ENCODE data around the gene GPR156. TPM values are rescaled to one million over a fixed set of nuclear protein-coding genes. Genes with fewer than 3 reads are reported as not detected.
A peak's percentile ranks its signal among the peaks of the same experiment; 100 is the strongest.

Gene GPR156
- total and polyA plus RNA-seq, 2 of the 4 experiments (the other 2 are of a cell fraction) = 0.09 to 0.18 TPM

GRCh38 chr3:120212505-120212904 is 72.5 kb downstream of the GPR156 start:
- ChIA-PET CTCF (no interaction called here), POLR2A (ENCODE audit: unreplicated experiment) (no interaction called here)
- H2BK5ac ChIP-seq (ENCODE audit: low read depth, low read length, poor library complexity, severe bottlenecking) = no peak overlapping the region
- H4K5ac ChIP-seq (ENCODE audit: low read depth, low read length) = no peak overlapping the region
- no peak overlapping the region for H2BK15ac ChIP-seq (ENCODE audit: low read depth, low read length)
- no peaks in the 10 kb centered on the region; the same call in 1 of the 2 replicates for H3K27me3 ChIP-seq (ENCODE audit: control insufficient read depth, insufficient read depth, low read length)
- no peak overlapping the region for H2BK120ac ChIP-seq (ENCODE audit: low read depth, low read length)
- H3K56ac ChIP-seq (ENCODE audit: extremely low read depth, insufficient read depth, low read length) = no peak overlapping the region
- WGBS, 2 experiments (ENCODE audit: extremely low coverage in 2 of 2, insufficient read length in 1 of 2) = no CpG with 5 or more reads among the region's 1 CpG
- H3K79me1 ChIP-seq (ENCODE audit: low read depth in 1 of 2, low read length in 2 of 2) = no peaks in the 10 kb centered on the region
- no peaks in the 10 kb centered on the region for H3K9me1 ChIP-seq (ENCODE audit: insufficient read depth, low read length)
- TF ChIP-seq SMC3 (IDR thresholded peaks at IDR 0.05; ENCODE audit: low read depth, low read length) (no peak), RAD21 (IDR thresholded peaks at IDR 0.05; ENCODE audit: low read length) (no peak), MAFK (IDR thresholded peaks at IDR 0.05; ENCODE audit: low read depth, low read length) (no peak), CEBPB (IDR thresholded peaks at IDR 0.05; ENCODE audit: low read depth, low read length) (peak; percentile 52; the same call in 1 of the 2 replicates)
- no peak overlapping the region for H2AFZ ChIP-seq (replicated peaks; ENCODE audit: low read length, poor library complexity)
- no peak overlapping the region for H2BK20ac ChIP-seq (ENCODE audit: low read depth, low read length)
- no peak overlapping the region for H3K14ac ChIP-seq (replicated peaks; ENCODE audit: low read depth, low read length)
- H3K18ac ChIP-seq (ENCODE audit: low read depth, low read length) = no peak overlapping the region
- DNase-seq (no peak), ATAC-seq (ENCODE audit: low read depth) (no peak)
- dilution Hi-C loops (cut with HindIII; ENCODE audit: low sequenced_read_pairs, unreplicated experiment) (no loop called here), intact Hi-C loops (cut with micrococcal nuclease) (no loop called here), in situ Hi-C loops (cut with MboI; ENCODE audit: low sequenced_read_pairs) (no loop called here)
- H3K4me1 ChIP-seq (ENCODE audit: control insufficient read depth, insufficient read depth, low read length) = no peaks in the 10 kb centered on the region
- H3K36me3 ChIP-seq (ENCODE audit: control insufficient read depth, insufficient read depth, low read length) = no peaks in the 10 kb centered on the region
- no peak overlapping the region for H3K4ac ChIP-seq (ENCODE audit: low read depth, low read length)
- no TSS peak for BruUV-seq (replicated peaks)
- no peak overlapping the region for H3K23ac ChIP-seq (ENCODE audit: low read depth, low read length)
- H3K27ac ChIP-seq (ENCODE audit: insufficient read depth, low read length) = no peak overlapping the region
- no peak overlapping the region for H2AK5ac ChIP-seq (ENCODE audit: low read depth, low read length)
- H3K9ac ChIP-seq (ENCODE audit: low read depth, low read length) = no peak overlapping the region
- H2AK9ac ChIP-seq (replicated peaks; ENCODE audit: low read depth, low read length, poor library complexity) = no peak overlapping the region
- no peaks in the 10 kb centered on the region for H3K9me3 ChIP-seq (ENCODE audit: control insufficient read depth, insufficient read depth, low read length)
- no peak overlapping the region for H3K4me2 ChIP-seq (ENCODE audit: low read depth, low read length)
- H4K91ac ChIP-seq (ENCODE audit: insufficient read depth, low read depth, low read length) = no peak overlapping the region
- H4K8ac ChIP-seq (ENCODE audit: low read depth in 2 of 2, low read length in 2 of 2) = no peak overlapping the region
- no peak overlapping the region for H3K4me3 ChIP-seq (ENCODE audit: insufficient read depth, low read depth, low read length)
- H4K20me1 ChIP-seq (ENCODE audit: insufficient read depth, low read length) = no peaks in the 10 kb centered on the region
